Smooth muscle cell (in vitro differentiated cells): ENCODE results near the gene PIAS2. TPM values are rescaled to one million over a fixed set of nuclear protein-coding genes. Genes with fewer than 3 reads are reported as not detected.

Source experiments
- DNase-seq: peaks from one replicate; lab custom pipeline; 2025; ENCODE audit not compliant: unreplicated experiment; lab: John Stamatoyannopoulos, UW
- H2AFZ ChIP-seq: fragments of 200-600 bp; sonication (generic); 2 replicates; pipeline ENCODE4 v1.6.0; 2016; ENCODE audit warnings: antibody characterized with exemption, low read depth, mild to moderate bottlenecking
- H3F3A ChIP-seq: fragments of 200-600 bp; sonication (generic); 2 replicates; pipeline ENCODE4 v1.6.0; 2017; ENCODE audit warnings: antibody characterized with exemption, low read depth
- H3K27ac ChIP-seq: fragments of 200-600 bp; sonication (generic); 2 replicates; pipeline ENCODE4 v1.5.1; 2016; ENCODE audit warnings: low read depth, mild to moderate bottlenecking
- H3K27me3 ChIP-seq: fragments of 200-600 bp; sonication (generic); 2 replicates; pipeline ENCODE4 v1.6.1; 2016; ENCODE audit warnings: low read depth, mild to moderate bottlenecking
- H3K36me3 ChIP-seq: fragments of 200-600 bp; sonication (generic); 2 replicates; pipeline ENCODE4 v1.5.1; 2016; ENCODE audit warnings: low read depth
- H3K4me1 ChIP-seq: fragments of 200-600 bp; sonication (generic); 2 replicates; pipeline ENCODE4 v1.5.1; 2016; ENCODE audit warnings: low read depth
- H3K4me2 ChIP-seq: fragments of 200-600 bp; sonication (generic); 2 replicates; pipeline ENCODE4 v1.6.0; 2016; ENCODE audit warnings: mild to moderate bottlenecking
- H3K4me3 ChIP-seq: fragments of 200-600 bp; sonication (generic); 2 replicates; pipeline ENCODE4 v1.5.1; 2016; ENCODE audit warnings: mild to moderate bottlenecking
- H3K79me2 ChIP-seq: fragments of 200-600 bp; sonication (generic); 2 replicates; pipeline ENCODE4 v1.6.0; 2016; ENCODE audit warnings: low read depth, mild to moderate bottlenecking
- H3K9ac ChIP-seq: fragments of 200-600 bp; sonication (generic); 2 replicates; pipeline ENCODE4 v1.6.0; 2016; ENCODE audit warnings: low read depth
- H3K9me3 ChIP-seq: fragments of 200-600 bp; sonication (generic); replicated peaks from 2 replicates; pipeline ENCODE4 v1.5.1; 2016; ENCODE audit warnings: low read depth
- H4K20me1 ChIP-seq: fragments of 200-600 bp; sonication (generic); 2 replicates; pipeline ENCODE4 v1.6.0; 2016; ENCODE audit warnings: low read depth
- WGBS: methylation state at CpG from one replicate; pipeline ENCODE4 v1.1.7; 2016; ENCODE audit warnings: low lambda C conversion rate; 5-methylcytosine and 5-hydroxymethylcytosine counted together
- polyA plus RNA-seq: library from polyadenylated mRNA; unstranded; fragments of >200 nt; fragmentation: Nextera tagmentation; extraction: Ambion mirVana; gene quantifications from 2 replicates; pipeline ENCODE4 v1.2.1, GENCODE V29; 2016
- total RNA-seq: library from RNA; depleted of rRNA; stranded (reverse); fragments of >200 nt; gene quantifications from 2 replicates; pipeline ENCODE4 v1.2.3, GENCODE V29; 2014
- TF ChIP-seq, protein P1 (sequence below): fragments of 200-600 bp; sonication (generic); IDR thresholded peaks from 2 replicates; pipeline ENCODE4 v1.5.1; 2017; ENCODE audit warnings: borderline replicate concordance, mild to moderate bottlenecking, antibody characterized with exemption; ENCODE audit not compliant: insufficient read depth, poor library complexity, severe bottlenecking

PIAS2 gene
- total and polyA plus RNA-seq, 2 experiments from 2014 or later = 15.7 to 26.6 TPM

DNA sequence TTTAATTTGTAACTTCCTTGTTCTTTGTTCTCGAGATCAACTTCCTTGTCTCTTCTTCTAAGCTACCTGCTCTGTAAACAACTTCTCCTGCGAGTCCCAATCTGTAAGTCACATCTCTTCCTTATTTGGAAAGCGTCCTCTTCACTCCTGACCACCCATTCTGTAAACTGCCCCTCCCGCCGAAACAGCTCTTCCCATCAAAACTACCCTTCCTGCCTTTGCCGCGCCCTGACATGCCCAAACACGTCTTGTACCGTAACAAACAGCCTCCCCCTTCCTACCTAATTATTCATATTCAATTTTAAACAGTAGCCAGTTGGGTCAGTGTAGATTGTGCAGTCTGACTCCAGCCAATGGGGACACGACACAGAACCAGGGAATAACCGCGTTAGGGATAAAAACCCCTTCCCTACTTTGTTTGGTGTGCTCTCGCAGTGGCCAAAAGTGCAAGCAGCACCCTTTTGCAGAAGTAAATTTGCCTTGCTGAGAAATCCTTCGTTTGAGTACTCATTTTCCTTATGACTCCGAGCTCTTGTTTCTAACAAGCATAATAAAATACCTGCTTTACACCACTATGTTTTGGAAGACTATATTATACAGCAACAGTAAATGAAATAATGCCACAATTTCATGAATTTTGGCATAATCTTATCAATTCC is 39.8 kb downstream of the PIAS2 start:
- Histone ChIP-seq H2AFZ (peak overlapping the region; percentile 17), H3K4me2 (peak overlapping the region; percentile 70), H3F3A (no peaks in the 10 kb centered on the region), H4K20me1 (no peaks in the 10 kb centered on the region), H3K79me2 (peaks cover 14% of the 10 kb centered on the region), H3K9ac (no peak overlapping the region), H3K36me3 (no peaks in the 10 kb centered on the region), H3K9me3 (no peaks in the 10 kb centered on the region), H3K27me3 (no peaks in the 10 kb centered on the region), H3K4me1 (peaks cover 6% of the 10 kb centered on the region), H3K27ac (peak overlapping the region; percentile 61), H3K4me3 (peak overlapping the region; percentile 36)
- WGBS = 42% methylated on average over 15 of the region's 15 CpGs
- no peak for DNase-seq
- TF ChIP-seq, protein P1, sequence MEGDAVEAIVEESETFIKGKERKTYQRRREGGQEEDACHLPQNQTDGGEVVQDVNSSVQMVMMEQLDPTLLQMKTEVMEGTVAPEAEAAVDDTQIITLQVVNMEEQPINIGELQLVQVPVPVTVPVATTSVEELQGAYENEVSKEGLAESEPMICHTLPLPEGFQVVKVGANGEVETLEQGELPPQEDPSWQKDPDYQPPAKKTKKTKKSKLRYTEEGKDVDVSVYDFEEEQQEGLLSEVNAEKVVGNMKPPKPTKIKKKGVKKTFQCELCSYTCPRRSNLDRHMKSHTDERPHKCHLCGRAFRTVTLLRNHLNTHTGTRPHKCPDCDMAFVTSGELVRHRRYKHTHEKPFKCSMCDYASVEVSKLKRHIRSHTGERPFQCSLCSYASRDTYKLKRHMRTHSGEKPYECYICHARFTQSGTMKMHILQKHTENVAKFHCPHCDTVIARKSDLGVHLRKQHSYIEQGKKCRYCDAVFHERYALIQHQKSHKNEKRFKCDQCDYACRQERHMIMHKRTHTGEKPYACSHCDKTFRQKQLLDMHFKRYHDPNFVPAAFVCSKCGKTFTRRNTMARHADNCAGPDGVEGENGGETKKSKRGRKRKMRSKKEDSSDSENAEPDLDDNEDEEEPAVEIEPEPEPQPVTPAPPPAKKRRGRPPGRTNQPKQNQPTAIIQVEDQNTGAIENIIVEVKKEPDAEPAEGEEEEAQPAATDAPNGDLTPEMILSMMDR = no peak

DNA sequence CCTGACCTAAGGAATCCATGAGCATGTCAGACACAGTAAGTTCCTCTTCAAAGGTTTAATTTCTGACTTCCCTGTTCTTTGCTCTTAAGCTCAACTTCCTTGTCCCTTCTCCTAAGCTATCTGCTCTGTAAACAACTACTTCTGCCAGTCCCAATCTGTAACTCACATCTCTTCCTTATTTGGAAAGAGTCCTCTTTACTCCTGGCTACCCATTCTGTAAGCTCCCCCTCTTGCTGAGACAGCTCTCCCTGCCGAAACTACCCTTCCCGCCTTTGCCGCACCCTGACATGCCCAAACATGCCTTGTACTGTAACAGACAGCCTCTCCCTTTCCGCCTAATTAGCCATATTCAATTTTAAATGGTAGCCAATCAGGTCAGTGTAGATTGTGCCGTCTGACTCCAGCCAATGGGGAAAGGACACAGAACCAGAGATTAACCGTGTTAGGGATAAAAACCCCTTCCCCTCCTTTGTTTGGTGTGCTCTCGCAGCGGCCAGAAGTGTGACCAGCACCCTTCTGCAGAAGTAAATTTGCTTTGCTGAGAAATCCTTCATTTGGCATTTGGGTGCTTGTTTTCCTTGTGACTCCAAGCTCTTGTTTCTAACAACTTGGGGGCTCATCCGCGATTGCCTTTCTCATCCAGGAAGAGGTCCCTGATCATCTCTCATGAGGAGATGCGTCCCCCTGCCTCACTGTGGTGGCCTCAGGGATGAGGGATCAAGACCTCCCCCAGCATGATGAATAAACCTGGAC is 49.0 kb downstream of the PIAS2 start:
- DNase-seq = no peak

DNA sequence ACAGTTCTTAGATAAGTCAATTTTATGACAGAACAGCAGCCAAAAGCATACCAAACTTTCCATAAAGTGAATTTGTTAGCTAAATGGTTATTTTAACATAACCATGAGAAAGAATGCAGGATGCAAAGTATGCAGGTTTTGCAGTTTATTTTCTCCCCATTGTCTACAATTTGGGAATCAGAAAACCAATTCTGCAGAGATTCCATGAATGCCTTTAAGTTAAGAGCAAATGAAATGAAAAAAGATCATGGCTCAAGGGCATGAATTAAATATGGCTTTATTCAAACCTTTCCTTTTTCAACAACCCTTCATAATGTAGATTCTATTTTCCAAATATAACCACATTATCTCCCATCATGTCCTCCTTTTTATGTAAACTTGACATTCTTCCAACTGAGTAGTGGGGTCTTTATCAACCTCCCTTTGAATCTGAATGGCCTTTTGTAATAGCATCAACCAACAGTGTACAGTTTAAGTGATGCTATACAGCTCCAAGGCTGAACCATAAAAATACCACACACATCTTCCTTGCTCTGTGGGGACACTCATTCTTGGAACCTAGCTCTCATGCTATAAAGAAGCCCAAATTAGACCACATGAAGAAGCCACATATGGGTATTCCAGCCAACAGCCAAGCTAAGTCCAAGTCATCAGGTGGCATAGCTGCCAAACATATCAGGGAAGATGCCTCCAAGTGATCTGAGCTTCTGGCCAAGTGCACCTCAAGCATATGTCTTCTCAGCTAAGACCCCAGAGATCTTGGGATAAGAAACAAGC is 49.8 kb downstream of the PIAS2 start:
- H3K36me3 ChIP-seq = no peaks in the 10 kb centered on the region
- H3K4me3 ChIP-seq = no peak overlapping the region
- H4K20me1 ChIP-seq = peaks cover 9% of the 10 kb centered on the region
- H3K9ac ChIP-seq = no peak overlapping the region
- H3F3A ChIP-seq = no peaks in the 10 kb centered on the region
- TF ChIP-seq, protein P1 = no peak
- H3K79me2 ChIP-seq = peaks cover 22% of the 10 kb centered on the region
- H3K27me3 ChIP-seq = no peaks in the 10 kb centered on the region
- H3K9me3 ChIP-seq = no peaks in the 10 kb centered on the region
- no peaks in the 10 kb centered on the region for H3K4me1 ChIP-seq
- H3K27ac ChIP-seq = no peak overlapping the region
- no peak overlapping the region for H3K4me2 ChIP-seq
- H2AFZ ChIP-seq = no peak overlapping the region
- no peak for DNase-seq

More for the DNA sequence above, 49.0 kb downstream of the PIAS2 start:
- H3K27ac ChIP-seq = no peak overlapping the region
- H3K4me3 ChIP-seq = peak overlapping the region; percentile 16
- peaks cover 9% of the 10 kb centered on the region for H4K20me1 ChIP-seq
- H3K9me3 ChIP-seq = no peaks in the 10 kb centered on the region
- H3K4me2 ChIP-seq = no peak overlapping the region
- no peaks in the 10 kb centered on the region for H3K4me1 ChIP-seq
- no peaks in the 10 kb centered on the region for H3F3A ChIP-seq
- no peaks in the 10 kb centered on the region for H3K27me3 ChIP-seq
- no peak overlapping the region for H3K9ac ChIP-seq
- TF ChIP-seq, protein P1 = no peak
- H3K36me3 ChIP-seq = no peaks in the 10 kb centered on the region
- 93% methylated on average over 11 of the region's 11 CpGs for WGBS
- peaks cover 24% of the 10 kb centered on the region for H3K79me2 ChIP-seq
- H2AFZ ChIP-seq = no peak overlapping the region
